NB4 (cell line): ENCODE results near the gene TOP1.

Experiments used
- DNase-seq: peaks from one replicate; pipeline ENCODE4 v3.0.0; 2010; ENCODE audit warnings: low read depth
- H3K4me3 ChIP-seq: one replicate; pipeline ENCODE4 v1.5.1; 2011; ENCODE audit warnings: mild to moderate bottlenecking, low read depth, low read length, moderate library complexity
- CTCF ChIP-seq: IDR thresholded peaks from one replicate; pipeline ENCODE4 v1.5.1; 2012; ENCODE audit warnings: low read depth, low read length
- MAX ChIP-seq: IDR thresholded peaks from 2 replicates; pipeline ENCODE4 v1.6.1; 2011; ENCODE audit warnings: low read depth, low read length
- MYC ChIP-seq: IDR thresholded peaks from 2 replicates; pipeline ENCODE4 v1.6.1; 2011; ENCODE audit warnings: low read depth, low read length
- POLR2A ChIP-seq: IDR thresholded peaks from 2 replicates; pipeline ENCODE4 v1.6.1; 2011; ENCODE audit warnings: mild to moderate bottlenecking; ENCODE audit not compliant: insufficient read length; ENCODE audit errors: extremely low read depth

TOP1 gene

GRCh38 chr20:41029150-41029901 lies 704 bp downstream of the TOP1 start:
- peak overlapping the region; percentile 88 for H3K4me3 ChIP-seq
- DNase-seq, result peak; percentile 64
- TF ChIP-seq MYC, result no peak
- no peak for TF ChIP-seq POLR2A

- TF ChIP-seq MYC (no peak), CTCF (no peak), MAX (no peak), POLR2A (no peak)
- peak overlapping the region; percentile 88 for H3K4me3 ChIP-seq
- no peak for DNase-seq
Measured at GRCh38 chr20:41030061-41030460, 1.4 kb downstream of the TOP1 start.

- peak overlapping the region; percentile 88 for H3K4me3 ChIP-seq
- TF ChIP-seq POLR2A (no peak), MYC (no peak; the same call in 1 of the 2 replicates), CTCF (no peak), MAX (no peak)
- no peak for DNase-seq
Measured at GRCh38 chr20:41030531-41031242, 2.1 kb downstream of the TOP1 start.

GRCh38 chr20:41031243-41031619 lies 2.6 kb downstream of the TOP1 start:
- DNase-seq, result no peak
- H3K4me3 ChIP-seq, result peak overlapping the region; percentile 88
- no peak for TF ChIP-seq MAX
- TF ChIP-seq MYC, result no peak
- no peak for TF ChIP-seq POLR2A
- TF ChIP-seq CTCF, result no peak

GRCh38 chr20:41032271-41032670 lies 3.6 kb downstream of the TOP1 start:
- TF ChIP-seq POLR2A, result no peak
- no peak for TF ChIP-seq MYC
- no peak for TF ChIP-seq MAX
- no peak for TF ChIP-seq CTCF
- peak overlapping the region; percentile 88 for H3K4me3 ChIP-seq
- DNase-seq, result no peak

GRCh38 chr20:41034239-41034638 lies 5.6 kb downstream of the TOP1 start:
- DNase-seq, result no peak
- TF ChIP-seq CTCF (no peak), MAX (no peak), MYC (no peak), POLR2A (no peak)
- H3K4me3 ChIP-seq, result no peak overlapping the region
